HFFc6 (cell line): ENCODE data around the gene RCE1. TPM values are rescaled to one million over a fixed set of nuclear protein-coding genes. Genes with fewer than 3 reads are reported as not detected.

Experiments
- DNase-seq: peaks from one replicate; pipeline ENCODE4 v3.0.0-alpha.2; 2018
- H3K27ac Mint-ChIP-seq: 2 replicates; pipeline ENCODE4 v1.8.0; 2020; ENCODE audit warnings: mild to moderate bottlenecking, mixed read lengths
- H3K27me3 Mint-ChIP-seq: 2 replicates; pipeline ENCODE4 v1.8.0; 2021; ENCODE audit warnings: mild to moderate bottlenecking, moderate library complexity, mixed read lengths; ENCODE audit not compliant: insufficient read depth
- H3K36me3 Mint-ChIP-seq: 2 replicates; pipeline ENCODE4 v1.8.0; 2021; ENCODE audit warnings: low read depth, mixed read lengths
- H3K4me1 Mint-ChIP-seq: 2 replicates; pipeline ENCODE4 v1.8.0; 2020; ENCODE audit warnings: low read depth, mixed read lengths
- H3K4me3 Mint-ChIP-seq: 2 replicates; pipeline ENCODE4 v1.8.0; 2020; ENCODE audit warnings: mild to moderate bottlenecking, moderate library complexity, mixed read lengths
- H3K9me3 Mint-ChIP-seq: 2 replicates; pipeline ENCODE4 v1.8.0; 2020; ENCODE audit warnings: mild to moderate bottlenecking, mixed read lengths
- CTCF ChIP-seq: fragments of 200-600 bp; sonication (generic); IDR thresholded peaks from 2 replicates; pipeline ENCODE4 v1.5.0; 2021; ENCODE audit warnings: antibody characterized with exemption, mild to moderate bottlenecking
- total RNA-seq, 6 experiments: library from RNA; stranded (reverse); fragmentation: NEBNext Ultra II Directional; extraction: Animal tissue kit (Norgen Biotek cat#: 25700); gene quantifications; 2 replicates in 1 of 6; 3 replicates in 5 of 6; pipeline ENCODE4 v1.2.3, GENCODE V29; 2021

Gene RCE1
- total RNA-seq, 6 experiments from 2014 or later = 13.7 to 18.5 (median 16.3) TPM

- Mint-ChIP-seq H3K4me1 (peaks cover 35% of the 10 kb centered on the region), H3K27me3 (peaks cover 3% of the 10 kb centered on the region), H3K36me3 (peaks cover 5% of the 10 kb centered on the region; the same call in 1 of the 2 replicates), H3K9me3 (no peaks in the 10 kb centered on the region), H3K27ac (no peak overlapping the region), H3K4me3 (no peak overlapping the region)
- no peak for TF ChIP-seq CTCF
- DNase-seq = no peak
Measured at GRCh38 chr11:66885469-66885868, 42.2 kb downstream of the RCE1 start.

GRCh38 chr11:66885950-66886440 lies 42.8 kb downstream of the RCE1 start:
- TF ChIP-seq CTCF = no peak
- Mint-ChIP-seq H3K27me3 (peaks cover 3% of the 10 kb centered on the region), H3K4me3 (no peak overlapping the region), H3K4me1 (peaks cover 31% of the 10 kb centered on the region), H3K9me3 (no peaks in the 10 kb centered on the region), H3K36me3 (peaks cover 5% of the 10 kb centered on the region; the same call in 1 of the 2 replicates), H3K27ac (no peak overlapping the region; the same call in 1 of the 2 replicates)
- no peak for DNase-seq

GRCh38 chr11:66886671-66887221 lies 43.5 kb downstream of the RCE1 start:
- Mint-ChIP-seq H3K4me1 (peaks cover 32% of the 10 kb centered on the region), H3K27me3 (peaks cover 3% of the 10 kb centered on the region), H3K36me3 (peaks cover 7% of the 10 kb centered on the region), H3K27ac (no peak overlapping the region), H3K4me3 (no peak overlapping the region), H3K9me3 (no peaks in the 10 kb centered on the region)
- no peak for DNase-seq
- TF ChIP-seq CTCF = no peak

- Mint-ChIP-seq H3K36me3 (peaks cover 13% of the 10 kb centered on the region), H3K4me3 (no peak overlapping the region), H3K9me3 (no peaks in the 10 kb centered on the region), H3K4me1 (peaks cover 36% of the 10 kb centered on the region), H3K27me3 (peaks cover 3% of the 10 kb centered on the region), H3K27ac (no peak overlapping the region)
- DNase-seq = no peak
- no peak for TF ChIP-seq CTCF
Measured at GRCh38 chr11:66887526-66887925, 44.3 kb downstream of the RCE1 start.

- Mint-ChIP-seq H3K27me3 (peaks cover 3% of the 10 kb centered on the region), H3K9me3 (no peaks in the 10 kb centered on the region)
- no peak for DNase-seq
Measured at GRCh38 chr11:66888282-66888681, 45.0 kb downstream of the RCE1 start.

More at GRCh38 chr11:66888282-66888681, 45.0 kb downstream of the RCE1 start:
- H3K27ac Mint-ChIP-seq = no peak overlapping the region
- peaks cover 36% of the 10 kb centered on the region for H3K4me1 Mint-ChIP-seq
- TF ChIP-seq CTCF = no peak
- no peak overlapping the region for H3K4me3 Mint-ChIP-seq
- peaks cover 13% of the 10 kb centered on the region for H3K36me3 Mint-ChIP-seq
